ENCODE results near the gene KIDINS220.

KIDINS220 gene

GRCh38 chr2:8855010-8855409 lies 17.6 kb upstream of the KIDINS220 start:
- no peak overlapping the region for H3K4me3 ChIP-seq (ENCODE audit: insufficient read depth in 1 of 2, low read depth in 1 of 2, low read length in 2 of 2)
- H3K9ac ChIP-seq (ENCODE audit: low read length), result no peak overlapping the region
- H2BK120ac ChIP-seq (ENCODE audit: low read depth, low read length), result no peak overlapping the region
- H3K14ac ChIP-seq (ENCODE audit: low read length in 2 of 2), result no peak overlapping the region
- no peak overlapping the region for H2BK12ac ChIP-seq (ENCODE audit: low read length in 2 of 2)
- H4K8ac ChIP-seq (ENCODE audit: low read length), result no peak overlapping the region
- WGBS, result 96% methylated on average over 3 of the region's 3 CpGs
- peak overlapping the region; percentile 76 for H2AK5ac ChIP-seq (ENCODE audit: low read length, severe bottlenecking)
- H2BK5ac ChIP-seq (ENCODE audit: low read depth, low read length, poor library complexity, severe bottlenecking), result no peak overlapping the region
- peaks cover 7% of the 10 kb centered on the region for H3K4me1 ChIP-seq (ENCODE audit: control insufficient read depth, insufficient read depth, low read depth, low read length)
- H3K79me1 ChIP-seq (replicated peaks; ENCODE audit: low read length, poor library complexity, severe bottlenecking), result peaks cover 1% of the 10 kb centered on the region
- no peak overlapping the region for H3K4me2 ChIP-seq (ENCODE audit: low read length, poor library complexity, severe bottlenecking)
- H3K23ac ChIP-seq (ENCODE audit: low read length in 2 of 2), result no peak overlapping the region
- no peak overlapping the region for H3K18ac ChIP-seq (ENCODE audit: low read depth in 1 of 2, low read length in 2 of 2)
- H3K27ac ChIP-seq (ENCODE audit: low read length, poor library complexity, severe bottlenecking), result no peak overlapping the region
- DNase-seq, result no peak
- peaks cover 0 to 18% of the 10 kb centered on the region in 2 experiments for H3K36me3 ChIP-seq (ENCODE audit: control insufficient read depth in 1 of 2, insufficient read depth in 2 of 2, low read depth in 1 of 2, low read length in 2 of 2)
- no peak overlapping the region for H2BK15ac ChIP-seq (ENCODE audit: low read depth, poor library complexity, severe bottlenecking)
- no peaks in the 10 kb centered on the region for H3K9me3 ChIP-seq (ENCODE audit: control insufficient read depth, low read length)
- H4K91ac ChIP-seq (ENCODE audit: low read length), result no peak overlapping the region
- H3K27me3 ChIP-seq (ENCODE audit: control insufficient read depth in 1 of 2, insufficient read depth in 1 of 2, low read length in 2 of 2), result no peaks in the 10 kb centered on the region
- no peak overlapping the region for H2AFZ ChIP-seq (ENCODE audit: low read depth, low read length)
- H3K4ac ChIP-seq (ENCODE audit: low read depth in 1 of 2, low read length in 2 of 2), result no peak overlapping the region

GRCh38 chr2:8853426-8853825 lies 16.0 kb upstream of the KIDINS220 start:
- Histone ChIP-seq H2AFZ (ENCODE audit: low read depth, low read length) (no peak overlapping the region), H3K18ac (ENCODE audit: low read depth in 1 of 2, low read length in 2 of 2) (no peak overlapping the region), H4K91ac (ENCODE audit: low read length) (no peak overlapping the region), H4K8ac (ENCODE audit: low read length) (no peak overlapping the region), H3K9me3 (ENCODE audit: control insufficient read depth, low read length) (no peaks in the 10 kb centered on the region), H2BK120ac (ENCODE audit: low read depth, low read length) (no peak overlapping the region), H2BK5ac (ENCODE audit: low read depth, low read length, poor library complexity, severe bottlenecking) (no peak overlapping the region), H3K27me3 (ENCODE audit: control insufficient read depth in 1 of 2, insufficient read depth in 1 of 2, low read length in 2 of 2) (no peaks in the 10 kb centered on the region), H3K4ac (ENCODE audit: low read depth in 1 of 2, low read length in 2 of 2) (no peak overlapping the region), H2BK15ac (ENCODE audit: low read depth, poor library complexity, severe bottlenecking) (no peak overlapping the region), H3K4me1 (ENCODE audit: control insufficient read depth, insufficient read depth, low read depth, low read length) (peaks cover 8% of the 10 kb centered on the region), H3K4me3 (ENCODE audit: insufficient read depth in 1 of 2, low read depth in 1 of 2, low read length in 2 of 2) (no peak overlapping the region), H3K36me3 (ENCODE audit: control insufficient read depth in 1 of 2, insufficient read depth in 2 of 2, low read depth in 1 of 2, low read length in 2 of 2) (peaks cover 0 to 14% of the 10 kb centered on the region in 2 experiments), H2AK5ac (ENCODE audit: low read length, severe bottlenecking) (no peak overlapping the region), H3K9ac (ENCODE audit: low read length) (no peak overlapping the region), H3K14ac (ENCODE audit: low read length in 2 of 2) (no peak overlapping the region), H3K23ac (ENCODE audit: low read length in 2 of 2) (no peak overlapping the region), H3K27ac (ENCODE audit: low read length, poor library complexity, severe bottlenecking) (no peak overlapping the region), H2BK12ac (ENCODE audit: low read length in 2 of 2) (no peak overlapping the region), H3K4me2 (ENCODE audit: low read length, poor library complexity, severe bottlenecking) (no peak overlapping the region), H3K79me1 (replicated peaks; ENCODE audit: low read length, poor library complexity, severe bottlenecking) (peaks cover 1% of the 10 kb centered on the region)
- WGBS, result 100% methylated on average over 1 of the region's 4 CpGs
- no peak for DNase-seq

- H4K8ac ChIP-seq (ENCODE audit: low read length), result peak overlapping the region; percentile 19
- no peak overlapping the region for H2BK12ac ChIP-seq (ENCODE audit: low read length in 2 of 2)
- DNase-seq, result peak; percentile 9
- no peaks in the 10 kb centered on the region for H3K27me3 ChIP-seq (ENCODE audit: control insufficient read depth in 1 of 2, insufficient read depth in 1 of 2, low read length in 2 of 2)
- no peaks in the 10 kb centered on the region for H3K79me1 ChIP-seq (replicated peaks; ENCODE audit: low read length, poor library complexity, severe bottlenecking)
- H2BK120ac ChIP-seq (ENCODE audit: low read depth, low read length), result no peak overlapping the region
- H3K9ac ChIP-seq (ENCODE audit: low read length), result no peak overlapping the region
- H2BK15ac ChIP-seq (ENCODE audit: low read depth, poor library complexity, severe bottlenecking), result no peak overlapping the region
- peak overlapping the region in 1 of 2 experiments; percentile 8 for H3K18ac ChIP-seq (ENCODE audit: low read depth in 1 of 2, low read length in 2 of 2)
- no peak overlapping the region for H3K27ac ChIP-seq (ENCODE audit: low read length, poor library complexity, severe bottlenecking)
- no peaks in the 10 kb centered on the region for H3K9me3 ChIP-seq (ENCODE audit: control insufficient read depth, low read length)
- 75% methylated on average over 8 of the region's 10 CpGs for WGBS
- no peak overlapping the region for H4K91ac ChIP-seq (ENCODE audit: low read length)
- H3K14ac ChIP-seq (ENCODE audit: low read length in 2 of 2), result no peak overlapping the region
- no peak overlapping the region for H2AFZ ChIP-seq (ENCODE audit: low read depth, low read length)
- H2AK5ac ChIP-seq (ENCODE audit: low read length, severe bottlenecking), result peak overlapping the region; percentile 41
- no peak overlapping the region for H3K4me3 ChIP-seq (ENCODE audit: insufficient read depth in 1 of 2, low read depth in 1 of 2, low read length in 2 of 2)
- H3K36me3 ChIP-seq (ENCODE audit: control insufficient read depth in 1 of 2, insufficient read depth in 2 of 2, low read depth in 1 of 2, low read length in 2 of 2), result peaks cover 0 to 4% of the 10 kb centered on the region in 2 experiments
- no peak overlapping the region for H3K4ac ChIP-seq (ENCODE audit: low read depth in 1 of 2, low read length in 2 of 2)
- H3K23ac ChIP-seq (ENCODE audit: low read length in 2 of 2), result no peak overlapping the region
- no peak overlapping the region for H2BK5ac ChIP-seq (ENCODE audit: low read depth, low read length, poor library complexity, severe bottlenecking)
- H3K4me1 ChIP-seq (ENCODE audit: control insufficient read depth, insufficient read depth, low read depth, low read length), result peaks cover 4% of the 10 kb centered on the region
- no peak overlapping the region for H3K4me2 ChIP-seq (ENCODE audit: low read length, poor library complexity, severe bottlenecking)
These were observed 14.6 kb upstream of the KIDINS220 start for GRCh38 chr2:8851811-8852560.

- Histone ChIP-seq H4K91ac (ENCODE audit: low read length) (no peak overlapping the region), H2BK12ac (ENCODE audit: low read length in 2 of 2) (no peak overlapping the region), H3K4ac (ENCODE audit: low read depth in 1 of 2, low read length in 2 of 2) (no peak overlapping the region), H3K36me3 (ENCODE audit: control insufficient read depth in 1 of 2, insufficient read depth in 2 of 2, low read depth in 1 of 2, low read length in 2 of 2) (peaks cover 0 to 4% of the 10 kb centered on the region in 2 experiments), H2BK5ac (ENCODE audit: low read depth, low read length, poor library complexity, severe bottlenecking) (no peak overlapping the region), H3K14ac (ENCODE audit: low read length in 2 of 2) (no peak overlapping the region), H3K9me3 (ENCODE audit: control insufficient read depth, low read length) (no peaks in the 10 kb centered on the region), H3K79me1 (replicated peaks; ENCODE audit: low read length, poor library complexity, severe bottlenecking) (no peaks in the 10 kb centered on the region), H3K4me1 (ENCODE audit: control insufficient read depth, insufficient read depth, low read depth, low read length) (peaks cover 4% of the 10 kb centered on the region), H2BK15ac (ENCODE audit: low read depth, poor library complexity, severe bottlenecking) (no peak overlapping the region), H2AFZ (ENCODE audit: low read depth, low read length) (no peak overlapping the region), H3K27me3 (ENCODE audit: control insufficient read depth in 1 of 2, insufficient read depth in 1 of 2, low read length in 2 of 2) (no peaks in the 10 kb centered on the region), H2AK5ac (ENCODE audit: low read length, severe bottlenecking) (no peak overlapping the region), H3K18ac (ENCODE audit: low read depth in 1 of 2, low read length in 2 of 2) (no peak overlapping the region), H3K9ac (ENCODE audit: low read length) (no peak overlapping the region), H3K4me2 (ENCODE audit: low read length, poor library complexity, severe bottlenecking) (no peak overlapping the region), H4K8ac (ENCODE audit: low read length) (no peak overlapping the region), H3K27ac (ENCODE audit: low read length, poor library complexity, severe bottlenecking) (no peak overlapping the region), H2BK120ac (ENCODE audit: low read depth, low read length) (no peak overlapping the region), H3K23ac (ENCODE audit: low read length in 2 of 2) (no peak overlapping the region), H3K4me3 (ENCODE audit: insufficient read depth in 1 of 2, low read depth in 1 of 2, low read length in 2 of 2) (no peak overlapping the region)
- no peak for DNase-seq
- 97% methylated on average over 8 of the region's 8 CpGs for WGBS
These were observed 13.6 kb upstream of the KIDINS220 start for GRCh38 chr2:8850845-8851487.
